HFF-Myc (cell line): Measurements from ENCODE around the gene SPDYE2.
"Not testable (repeated sequence)": the region's sequence is repeated elsewhere in the genome, so short reads cannot be mapped to it uniquely, and the experiment has no call there.

ENCODE experiments used
- DNase-seq: peaks from one replicate; pipeline ENCODE4 v3.0.0-alpha.2; 2011; ENCODE audit warnings: low read depth; ENCODE audit errors: extremely low read depth
- H3K4me3 ChIP-seq: replicated peaks from 2 replicates; pipeline ENCODE4 v1.5.1; 2011; ENCODE audit warnings: low read depth, mild to moderate bottlenecking, control low read depth, low read length
- CTCF ChIP-seq: IDR thresholded peaks from 2 replicates; pipeline ENCODE4 v1.5.1; 2012; ENCODE audit warnings: mild to moderate bottlenecking, low read depth, low read length, control low read depth; ENCODE audit errors: missing control alignments

SPDYE2 gene

GRCh38 chr7:102531583-102531982, 19.4 kb upstream of the SPDYE2 start:
- not testable (repeated sequence) for H3K4me3 ChIP-seq, DNase-seq

GRCh38 chr7:102532127-102532526, 18.9 kb upstream of the SPDYE2 start:
- DNase-seq, result not testable (repeated sequence)

GRCh38 chr7:102535062-102535615, 15.9 kb upstream of the SPDYE2 start:
- H3K4me3 ChIP-seq, DNase-seq: not testable (repeated sequence)

More at GRCh38 chr7:102532127-102532526, 18.9 kb upstream of the SPDYE2 start:
- H3K4me3 ChIP-seq, result not testable (repeated sequence)

GRCh38 chr7:102540604-102541003, 10.4 kb upstream of the SPDYE2 start:
- not testable (repeated sequence) for H3K4me3 ChIP-seq, DNase-seq

GRCh38 chr7:102542083-102542482, 8.9 kb upstream of the SPDYE2 start:
- not testable (repeated sequence) for DNase-seq

GRCh38 chr7:102542771-102543170, 8.3 kb upstream of the SPDYE2 start:
- not testable (repeated sequence) for DNase-seq, H3K4me3 ChIP-seq

More at GRCh38 chr7:102542083-102542482, 8.9 kb upstream of the SPDYE2 start:
- not testable (repeated sequence) for H3K4me3 ChIP-seq

- not testable (repeated sequence) for DNase-seq, H3K4me3 ChIP-seq
Measured at GRCh38 chr7:102543596-102543995, 7.4 kb upstream of the SPDYE2 start, which contains the start of gene UPK3BL2. Gene UPK3BL2, minus strand, starts transcription at chr7:102543696. Its CDS starts 60 bp downstream, at chr7:102543636.

GRCh38 chr7:102544372-102544771, 6.7 kb upstream of the SPDYE2 start:
- not testable (repeated sequence) for H3K4me3 ChIP-seq, DNase-seq

- H3K4me3 ChIP-seq, DNase-seq: not testable (repeated sequence)
Measured at GRCh38 chr7:102545288-102545687, 5.7 kb upstream of the SPDYE2 start.

GRCh38 chr7:102546353-102546752, 4.7 kb upstream of the SPDYE2 start:
- not testable (repeated sequence) for DNase-seq, H3K4me3 ChIP-seq

- DNase-seq, H3K4me3 ChIP-seq: not testable (repeated sequence)
Measured at GRCh38 chr7:102568620-102569019, 17.6 kb downstream of the SPDYE2 start.

GRCh38 chr7:102572261-102573239, 21.5 kb downstream of the SPDYE2 start, which contains the start of gene POLR2J3:
Gene POLR2J3, minus strand, starts transcription at chr7:102572583. Its CDS starts 62 bp downstream, at chr7:102572521.
- DNase-seq, result peak; percentile 46
- TF ChIP-seq CTCF, result peak; percentile 32
- peak within 1 kb of the TSS; percentile 57 for H3K4me3 ChIP-seq

- DNase-seq, result not testable (repeated sequence)
Measured at GRCh38 chr7:102574607-102575006, 23.6 kb downstream of the SPDYE2 start.

GRCh38 chr7:102576363-102576762, 25.3 kb downstream of the SPDYE2 start:
- DNase-seq, H3K4me3 ChIP-seq: not testable (repeated sequence)

More at GRCh38 chr7:102574607-102575006, 23.6 kb downstream of the SPDYE2 start:
- H3K4me3 ChIP-seq, result not testable (repeated sequence)

- DNase-seq, H3K4me3 ChIP-seq: not testable (repeated sequence)
Measured at GRCh38 chr7:102577315-102578240, 26.6 kb downstream of the SPDYE2 start.

GRCh38 chr7:102578486-102578885, 27.5 kb downstream of the SPDYE2 start:
- DNase-seq, result not testable (repeated sequence)

More at GRCh38 chr7:102578486-102578885, 27.5 kb downstream of the SPDYE2 start:
- not testable (repeated sequence) for H3K4me3 ChIP-seq
